Kidney epithelial cell (primary cell): ENCODE data around the gene HOXB3. TPM values are rescaled to one million over a fixed set of nuclear protein-coding genes. Genes with fewer than 3 reads are reported as not detected.

Experiments used
- DNase-seq: peaks from one replicate; pipeline ENCODE4 v3.0.0-alpha.2; 2010; ENCODE audit warnings: low read depth
- H3K27me3 ChIP-seq: 2 replicates; pipeline ENCODE4 v1.6.0; 2011; ENCODE audit warnings: low read length; ENCODE audit not compliant: control insufficient read depth, insufficient read depth
- H3K36me3 ChIP-seq: 2 replicates; pipeline ENCODE4 v1.5.1; 2011; ENCODE audit warnings: low read length; ENCODE audit not compliant: control insufficient read depth, insufficient read depth
- H3K4me3 ChIP-seq: 2 replicates; pipeline ENCODE4 v1.5.1; 2011; ENCODE audit warnings: low read depth, mild to moderate bottlenecking, control low read depth, low read length
- total RNA-seq: library from RNA; depleted of rRNA; stranded (reverse); fragments of >200 nt; gene quantifications from 2 replicates; pipeline ENCODE4 v1.2.3, GENCODE V29; 2015
- TF ChIP-seq, protein P1 (sequence below): IDR thresholded peaks from 2 replicates; pipeline ENCODE4 v1.5.1; 2011; ENCODE audit warnings: mild to moderate bottlenecking, moderate library complexity, low read length, control low read depth, inconsistent platforms; ENCODE audit not compliant: insufficient read depth, poor library complexity, severe bottlenecking

The HOXB3 gene
- total RNA-seq, 1 donor from 2014 or later, result 31.1 TPM

- Histone ChIP-seq H3K36me3 (no peaks in the 10 kb centered on the region), H3K27me3 (no peaks in the 10 kb centered on the region), H3K4me3 (no peak overlapping the region)
- DNase-seq, result no peak
- TF ChIP-seq, protein P1, sequence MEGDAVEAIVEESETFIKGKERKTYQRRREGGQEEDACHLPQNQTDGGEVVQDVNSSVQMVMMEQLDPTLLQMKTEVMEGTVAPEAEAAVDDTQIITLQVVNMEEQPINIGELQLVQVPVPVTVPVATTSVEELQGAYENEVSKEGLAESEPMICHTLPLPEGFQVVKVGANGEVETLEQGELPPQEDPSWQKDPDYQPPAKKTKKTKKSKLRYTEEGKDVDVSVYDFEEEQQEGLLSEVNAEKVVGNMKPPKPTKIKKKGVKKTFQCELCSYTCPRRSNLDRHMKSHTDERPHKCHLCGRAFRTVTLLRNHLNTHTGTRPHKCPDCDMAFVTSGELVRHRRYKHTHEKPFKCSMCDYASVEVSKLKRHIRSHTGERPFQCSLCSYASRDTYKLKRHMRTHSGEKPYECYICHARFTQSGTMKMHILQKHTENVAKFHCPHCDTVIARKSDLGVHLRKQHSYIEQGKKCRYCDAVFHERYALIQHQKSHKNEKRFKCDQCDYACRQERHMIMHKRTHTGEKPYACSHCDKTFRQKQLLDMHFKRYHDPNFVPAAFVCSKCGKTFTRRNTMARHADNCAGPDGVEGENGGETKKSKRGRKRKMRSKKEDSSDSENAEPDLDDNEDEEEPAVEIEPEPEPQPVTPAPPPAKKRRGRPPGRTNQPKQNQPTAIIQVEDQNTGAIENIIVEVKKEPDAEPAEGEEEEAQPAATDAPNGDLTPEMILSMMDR, result no peak
Observed at GRCh38 chr17:48528153-48528935, 61.7 kb downstream of the HOXB3 start.

DNA sequence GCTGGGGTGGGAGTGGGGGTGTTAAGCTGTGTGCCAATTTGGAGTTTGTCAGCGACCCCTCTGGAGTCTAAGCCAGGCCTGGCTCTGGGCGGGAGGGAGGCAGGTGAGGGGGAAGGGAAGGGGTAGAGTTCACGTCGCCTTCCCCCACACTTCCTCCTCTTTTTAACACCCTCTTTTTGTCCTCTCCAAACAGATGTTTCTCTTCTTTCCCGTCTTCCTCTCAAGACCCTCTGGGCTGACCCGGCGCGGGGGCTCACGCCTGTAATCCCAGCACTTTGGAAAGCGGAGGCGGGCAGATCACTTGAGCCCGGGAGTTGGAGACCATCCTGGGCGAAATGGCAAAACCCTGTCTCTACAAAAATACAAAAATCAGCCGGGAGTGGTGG lies 62.5 kb downstream of the HOXB3 start:
- H3K4me3 ChIP-seq, result no peak overlapping the region
- no peaks in the 10 kb centered on the region for H3K36me3 ChIP-seq
- DNase-seq, result no peak
- H3K27me3 ChIP-seq, result no peaks in the 10 kb centered on the region
- TF ChIP-seq, protein P1, result no peak

- TF ChIP-seq, protein P1, result no peak
- Histone ChIP-seq H3K4me3 (no peak overlapping the region), H3K27me3 (no peaks in the 10 kb centered on the region), H3K36me3 (no peaks in the 10 kb centered on the region)
- no peak for DNase-seq
Observed at GRCh38 chr17:48526608-48527546, 63.2 kb downstream of the HOXB3 start.

- Histone ChIP-seq H3K36me3 (no peaks in the 10 kb centered on the region), H3K4me3 (no peak overlapping the region), H3K27me3 (no peaks in the 10 kb centered on the region)
- no peak for DNase-seq
- TF ChIP-seq, protein P1, result peak; percentile 47
Observed at GRCh38 chr17:48523010-48523409, 67.0 kb downstream of the HOXB3 start.

DNA sequence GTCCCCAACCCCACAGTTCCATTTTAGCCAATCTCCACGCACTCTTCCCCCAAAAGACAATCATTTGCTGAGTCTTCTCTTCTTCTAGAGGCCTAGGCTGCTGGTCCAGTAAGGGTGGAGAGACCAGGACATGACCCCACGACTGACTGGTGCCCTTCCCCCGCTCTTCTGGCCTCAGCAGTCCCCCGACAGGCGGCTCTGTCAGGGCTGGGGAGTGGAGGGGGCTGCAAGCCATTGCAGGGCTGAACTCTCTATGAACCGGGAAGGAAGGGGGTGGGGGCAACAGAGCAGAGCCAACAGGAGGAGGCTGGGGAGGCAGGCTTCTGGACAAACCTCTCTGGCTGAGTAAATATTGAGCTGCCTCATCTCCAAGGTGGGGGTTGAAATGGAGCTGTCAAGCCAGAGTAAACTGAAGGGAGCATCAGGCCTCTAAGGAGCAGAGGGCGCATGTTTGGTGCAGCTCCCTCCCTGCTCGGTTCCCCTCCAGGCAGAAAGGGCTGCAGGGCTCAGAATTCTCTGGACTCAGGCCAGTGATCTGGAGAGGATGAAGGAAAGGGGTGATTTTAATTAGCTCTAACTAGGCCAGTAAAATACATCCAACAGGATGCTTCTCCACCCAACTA lies 67.9 kb downstream of the HOXB3 start:
- no peak for DNase-seq
- Histone ChIP-seq H3K36me3 (no peaks in the 10 kb centered on the region), H3K4me3 (no peak overlapping the region), H3K27me3 (no peaks in the 10 kb centered on the region)
- TF ChIP-seq, protein P1, result peak; percentile 1
